Activated CD4-positive, CD25-positive, alpha-beta regulatory T cell treated with anti-CD3 and anti-CD28 coated beads, Interleukin-2, amount 50 U/mL, for 72 hours (primary cell): ENCODE measurements around the gene UGCG.
"Not testable (repeated sequence)": the region's sequence is repeated elsewhere in the genome, so short reads cannot be mapped to it uniquely, and the experiment has no call there.

Source experiments
- DNase-seq: peaks from one replicate; pipeline ENCODE4 v3.0.0; 2021

The UGCG gene

DNA sequence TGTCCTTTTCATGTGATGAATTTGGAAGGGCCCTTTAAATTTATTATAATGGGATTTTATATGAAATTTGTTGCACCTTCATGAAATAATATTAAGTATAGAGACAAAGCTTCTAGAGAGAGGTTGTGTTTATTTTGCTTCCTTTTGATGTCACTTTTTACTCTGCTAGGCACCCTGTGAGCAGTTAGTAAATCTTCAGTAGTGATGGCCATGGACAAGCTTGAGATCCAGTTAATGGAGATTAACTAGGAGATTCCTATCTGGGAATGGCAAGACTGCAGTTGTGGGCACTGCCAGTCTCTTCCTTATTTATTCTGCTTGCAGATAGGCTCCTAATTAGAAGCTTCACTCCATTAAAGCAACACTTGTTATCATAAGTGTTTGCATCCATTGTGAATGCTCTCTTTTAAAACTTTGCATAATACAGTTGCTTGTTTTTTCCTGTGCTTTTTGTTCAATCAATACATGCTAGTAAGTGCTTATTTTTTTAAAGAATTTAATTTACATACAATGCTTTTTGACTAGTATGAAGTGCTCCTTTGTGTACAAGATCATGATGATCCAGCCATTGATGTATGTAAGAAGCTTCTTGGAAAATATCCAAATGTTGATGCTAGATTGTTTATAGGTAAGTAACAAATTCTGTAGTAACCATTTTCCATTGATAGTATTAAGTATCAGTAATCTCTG is 25.9 kb downstream of the UGCG start:
- DNase-seq = no peak

DNA sequence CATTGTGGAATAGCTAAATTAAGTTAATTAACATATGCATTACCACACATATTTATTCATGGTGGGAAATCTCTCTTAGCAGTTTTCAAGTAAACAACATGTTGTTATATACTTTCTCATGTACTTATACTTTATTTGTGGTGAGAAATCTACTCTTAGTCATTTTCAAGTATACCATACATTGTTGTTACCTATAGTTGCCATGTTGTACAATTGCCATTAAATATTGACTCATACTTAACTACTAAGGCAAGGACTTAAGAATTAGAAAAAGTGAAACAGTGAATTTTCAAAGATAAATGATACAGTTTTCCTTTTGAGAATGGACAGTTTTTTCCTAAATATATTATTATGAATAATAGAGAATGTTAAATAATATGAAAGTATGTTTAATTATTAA is 27.7 kb downstream of the UGCG start:
- DNase-seq = no peak

DNA sequence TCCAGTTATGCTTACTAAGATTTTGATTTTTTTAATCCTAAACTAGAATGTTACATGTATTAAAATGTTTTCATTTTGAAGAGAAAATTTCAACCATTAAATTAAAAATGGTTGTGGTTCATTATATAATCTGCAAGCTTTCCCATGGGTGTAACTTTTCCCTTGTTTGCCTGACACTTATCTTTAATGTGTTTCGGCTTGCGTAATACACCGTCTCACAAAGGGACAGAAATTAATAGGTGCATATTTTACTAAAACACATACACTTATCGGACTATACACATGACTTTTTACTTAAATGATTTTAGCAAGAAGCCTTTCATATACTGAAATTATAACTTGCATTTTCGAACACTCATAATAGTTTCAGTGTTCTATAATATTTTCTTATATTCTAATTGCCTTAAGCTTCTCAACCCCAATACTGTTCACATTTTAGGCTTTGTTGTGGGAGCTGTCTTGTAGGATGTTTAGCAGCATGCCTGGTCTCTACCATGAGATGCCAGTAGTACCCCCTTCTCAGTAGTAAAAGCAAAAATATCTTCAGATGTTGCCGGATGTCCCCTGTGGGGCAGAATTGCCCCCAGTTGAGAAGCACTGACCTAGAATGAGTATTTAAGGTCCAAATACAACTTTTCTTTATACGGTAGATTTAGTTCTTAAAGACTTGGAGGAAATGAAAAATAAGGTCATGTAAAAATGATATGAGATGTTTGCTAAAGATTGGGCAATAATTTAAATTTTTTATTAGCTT is 28.6 kb downstream of the UGCG start:
- no peak for DNase-seq

DNA sequence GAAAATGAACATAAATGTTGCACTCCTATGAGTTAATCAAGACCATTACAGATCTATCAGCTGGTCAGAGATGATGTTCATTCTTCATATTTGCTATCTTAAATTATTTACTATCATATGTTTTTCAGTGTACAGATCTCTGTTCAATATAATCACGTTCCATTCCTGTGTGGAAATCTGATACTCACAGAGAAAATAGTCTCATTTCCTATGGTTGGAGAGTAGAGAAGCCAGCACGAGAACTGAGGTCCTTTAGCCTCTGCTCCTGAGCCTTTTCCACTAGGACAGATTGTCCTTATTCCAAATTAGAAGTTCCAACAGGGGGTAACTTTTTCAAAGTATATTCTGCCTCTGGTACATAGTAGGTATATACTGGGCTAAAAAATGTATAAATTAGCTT is 29.2 kb downstream of the UGCG start:
- no peak for DNase-seq

DNA sequence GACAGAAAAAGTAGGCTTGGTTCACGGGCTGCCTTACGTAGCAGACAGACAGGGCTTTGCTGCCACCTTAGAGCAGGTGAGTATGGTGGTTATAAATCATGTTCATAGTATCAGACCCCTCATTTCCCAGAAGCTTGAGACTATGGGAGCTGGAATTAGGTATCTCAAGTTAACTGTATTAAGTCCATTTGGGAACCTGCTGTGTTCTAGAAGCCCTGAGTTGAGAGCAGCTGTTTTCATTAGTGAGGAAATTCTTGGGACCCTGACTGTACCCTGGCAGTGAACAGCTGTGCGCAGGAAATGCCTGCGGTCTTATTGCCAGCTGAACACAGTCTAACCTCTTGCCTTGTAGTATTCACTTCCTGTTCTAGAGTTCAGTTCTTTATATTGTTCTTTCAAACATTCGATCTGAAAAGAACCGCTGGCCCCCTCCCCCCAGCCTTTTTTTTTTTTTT is 29.8 kb downstream of the UGCG start:
- no peak for DNase-seq

DNA sequence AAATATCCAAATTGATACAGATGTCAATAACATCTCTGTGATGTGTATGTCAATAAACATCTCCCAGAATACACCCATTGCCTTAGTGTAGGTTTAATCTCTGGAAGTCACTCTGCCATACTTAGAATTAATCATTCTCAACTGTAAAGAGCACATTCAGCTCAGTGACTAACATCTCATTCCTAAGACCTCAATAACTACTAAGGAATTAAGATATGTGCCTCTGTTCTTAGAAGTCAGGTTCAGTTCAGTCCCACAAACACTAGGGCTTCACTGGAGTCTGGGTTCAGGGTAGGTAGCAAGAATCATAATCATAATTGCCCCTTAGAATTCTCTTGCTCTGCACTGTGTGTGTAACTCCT is 31.7 kb downstream of the UGCG start:
- DNase-seq = no peak

DNA sequence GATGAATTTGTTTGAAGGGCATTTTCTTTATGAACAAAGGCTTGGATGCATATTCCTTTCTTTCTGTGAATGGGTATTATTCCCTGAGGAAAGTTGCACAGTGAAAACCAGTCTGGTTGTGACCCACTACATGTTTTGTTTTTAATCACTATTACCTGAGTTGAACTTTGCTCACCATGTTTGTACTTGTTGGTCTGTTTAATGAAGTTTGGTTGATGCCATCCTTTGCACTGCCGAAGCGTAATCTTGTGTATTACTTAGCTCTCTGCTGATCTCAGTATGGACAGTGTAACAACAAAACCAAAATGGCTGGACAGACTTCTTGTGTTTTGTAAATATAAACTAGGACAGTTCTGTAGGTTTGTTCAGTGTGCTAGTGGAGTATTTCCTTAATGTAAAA is 38.1 kb downstream of the UGCG start:
- DNase-seq = no peak

DNA sequence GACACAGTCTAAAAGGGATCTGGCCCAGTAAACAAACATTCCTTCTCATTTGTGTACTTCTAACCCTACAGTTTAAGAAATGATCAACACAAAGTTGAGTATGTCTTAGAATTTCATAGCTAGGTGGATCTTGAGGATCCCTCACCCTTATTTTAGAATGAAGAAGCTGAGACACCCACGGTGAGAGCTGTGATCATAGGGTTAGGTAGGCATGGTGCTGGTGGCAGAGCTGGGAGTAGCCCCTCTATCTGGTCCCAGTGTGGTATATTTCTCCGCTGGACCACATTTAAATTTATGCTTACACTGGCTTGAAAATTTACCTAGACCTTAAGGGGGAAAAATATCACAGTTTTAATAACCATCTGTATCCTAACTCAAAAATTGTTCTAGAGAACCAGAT is 39.8 kb downstream of the UGCG start:
- no peak for DNase-seq

DNA sequence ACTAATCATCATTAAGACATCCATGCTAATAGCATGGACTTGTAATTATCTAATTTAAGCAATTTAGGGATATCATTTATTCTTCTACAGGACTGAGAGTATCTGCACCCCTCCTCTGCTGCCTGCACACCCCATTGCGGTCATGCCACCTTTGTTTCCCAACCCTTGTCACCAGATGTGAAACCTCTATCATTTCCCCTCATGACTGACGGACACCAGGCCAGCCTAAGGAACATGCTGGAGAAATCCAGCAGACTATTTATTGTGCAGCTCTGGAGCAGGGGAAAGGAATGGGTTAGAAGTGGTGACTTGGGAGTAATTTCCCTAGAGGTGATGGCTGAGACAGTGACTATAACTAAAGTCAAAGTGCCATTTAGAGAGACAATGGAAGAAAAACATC is 40.7 kb downstream of the UGCG start:
- DNase-seq = no peak

DNA sequence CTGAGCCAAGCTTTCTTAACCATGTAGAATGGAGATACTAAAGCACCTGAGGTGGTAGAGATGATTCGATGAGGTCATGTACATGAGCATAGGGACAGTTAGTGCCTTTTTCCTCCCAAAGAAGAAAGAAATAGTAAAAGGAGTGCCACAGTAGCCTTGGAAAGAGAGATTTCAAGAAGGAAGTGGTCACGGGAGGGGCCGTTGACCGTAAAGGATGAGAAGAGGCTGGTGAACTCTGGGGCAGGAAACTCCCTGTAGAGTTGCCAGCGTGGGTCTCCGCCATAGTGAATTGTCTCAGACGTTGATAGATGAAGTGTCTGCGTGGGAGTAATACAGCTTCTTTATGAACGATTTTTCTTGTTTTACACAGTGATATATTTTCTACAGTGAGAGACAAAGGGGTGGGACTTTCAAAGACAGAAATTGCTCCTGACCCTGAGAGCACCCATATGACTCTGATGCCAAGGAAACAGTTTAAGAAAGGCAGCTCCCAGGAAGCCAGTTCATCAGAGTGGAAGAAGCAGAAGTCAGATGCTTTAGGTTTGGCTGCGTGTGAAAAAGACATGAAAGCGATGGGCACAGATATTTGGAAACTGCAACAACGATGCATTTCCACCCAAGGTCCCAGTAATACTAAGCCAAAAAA is 41.3 kb downstream of the UGCG start:
- peak; percentile 48 for DNase-seq

DNA sequence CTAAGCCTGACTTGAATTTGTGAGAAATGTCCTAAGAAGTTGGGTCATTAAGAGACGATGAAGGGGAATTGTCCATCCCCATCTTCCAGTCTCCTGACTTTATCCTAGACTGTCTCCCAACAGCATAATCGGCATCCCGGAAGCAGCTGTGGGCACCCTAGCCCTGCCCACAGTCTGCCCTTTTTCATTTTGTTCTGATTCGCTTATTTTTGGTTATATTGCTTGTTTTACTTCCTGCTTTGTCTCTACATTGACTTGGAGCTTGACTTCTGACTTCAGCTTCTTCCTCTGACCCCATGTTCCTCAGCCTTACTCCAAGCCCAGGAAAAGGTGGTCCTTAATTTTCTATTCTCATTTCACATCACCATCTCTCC is 41.8 kb downstream of the UGCG start:
- DNase-seq = no peak

DNA sequence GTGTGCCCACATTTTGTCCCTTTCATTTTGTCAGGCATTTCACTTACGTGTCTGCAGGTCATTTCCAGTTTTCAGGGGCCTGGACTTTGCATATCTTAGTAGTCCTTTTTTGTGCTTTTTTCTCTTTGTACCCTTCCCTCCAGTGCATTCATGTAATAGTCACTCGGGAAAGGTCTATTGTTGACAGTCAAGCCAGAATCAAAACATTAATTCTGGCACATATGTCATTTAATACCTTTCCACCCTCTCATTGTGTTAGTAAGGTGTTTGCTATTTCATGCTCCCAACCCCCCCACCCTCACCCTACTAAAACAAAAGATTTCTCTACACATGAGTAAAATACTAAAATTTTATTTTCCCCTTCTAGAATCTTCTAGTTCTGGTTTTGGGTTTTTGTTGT is 42.7 kb downstream of the UGCG start:
- DNase-seq = no peak

DNA sequence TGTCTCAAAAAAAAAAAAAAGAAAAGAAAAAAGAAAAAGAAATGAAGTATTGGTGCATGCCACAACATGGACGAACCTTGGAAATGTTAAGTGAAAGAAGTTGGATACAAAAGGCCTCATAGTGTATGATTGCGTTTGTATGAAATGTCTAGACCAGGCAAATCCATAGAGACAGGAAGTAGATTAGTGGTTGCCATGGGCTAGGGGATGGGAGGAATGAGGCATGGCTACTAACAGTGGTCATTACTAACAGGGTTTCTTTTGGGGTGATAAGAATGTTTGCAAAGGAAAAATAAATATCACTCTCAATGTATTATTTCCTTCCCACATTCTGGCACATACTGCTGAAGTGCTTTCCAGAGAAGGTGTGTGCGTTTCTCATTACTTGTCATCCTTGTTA is 44.1 kb downstream of the UGCG start:
- DNase-seq = no peak

DNA sequence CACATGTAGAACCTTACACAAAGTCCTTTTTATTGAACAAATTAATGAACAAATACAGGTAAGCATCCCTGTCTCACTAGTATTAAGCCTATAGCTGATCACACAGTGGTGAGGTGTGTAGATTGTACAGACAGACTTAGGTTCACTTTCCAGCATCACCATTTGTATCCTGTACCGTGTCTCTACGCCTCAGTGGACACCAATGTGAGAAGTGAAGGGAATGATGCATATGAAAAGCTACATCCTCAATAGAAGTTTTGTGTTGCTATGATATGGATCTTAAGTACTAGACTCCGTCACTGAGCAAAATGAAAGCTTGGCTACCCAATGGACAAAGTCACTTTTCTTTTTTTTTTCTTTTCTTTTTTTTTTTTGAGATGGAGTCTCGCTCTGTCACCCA is 46.6 kb downstream of the UGCG start:
- no peak for DNase-seq

DNA sequence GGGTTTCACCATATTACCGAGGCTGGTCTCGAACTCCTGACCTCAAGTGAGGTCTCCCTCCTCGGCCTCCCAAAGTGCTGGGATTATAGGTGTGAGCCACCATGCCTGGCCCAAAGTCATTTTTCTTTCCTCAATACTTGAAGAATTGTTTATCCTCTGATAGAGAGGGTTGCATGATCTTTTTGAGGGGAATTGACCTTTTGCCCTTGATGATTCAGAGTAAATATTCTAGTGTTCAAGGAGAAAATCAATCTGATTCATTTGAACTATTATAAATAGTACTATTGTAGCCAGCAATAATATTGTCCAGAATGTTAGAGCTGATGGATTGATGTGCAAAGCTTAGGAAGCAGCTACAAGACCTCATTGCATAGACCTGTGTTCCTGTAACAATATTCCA is 47.1 kb downstream of the UGCG start:
- no peak for DNase-seq

DNA sequence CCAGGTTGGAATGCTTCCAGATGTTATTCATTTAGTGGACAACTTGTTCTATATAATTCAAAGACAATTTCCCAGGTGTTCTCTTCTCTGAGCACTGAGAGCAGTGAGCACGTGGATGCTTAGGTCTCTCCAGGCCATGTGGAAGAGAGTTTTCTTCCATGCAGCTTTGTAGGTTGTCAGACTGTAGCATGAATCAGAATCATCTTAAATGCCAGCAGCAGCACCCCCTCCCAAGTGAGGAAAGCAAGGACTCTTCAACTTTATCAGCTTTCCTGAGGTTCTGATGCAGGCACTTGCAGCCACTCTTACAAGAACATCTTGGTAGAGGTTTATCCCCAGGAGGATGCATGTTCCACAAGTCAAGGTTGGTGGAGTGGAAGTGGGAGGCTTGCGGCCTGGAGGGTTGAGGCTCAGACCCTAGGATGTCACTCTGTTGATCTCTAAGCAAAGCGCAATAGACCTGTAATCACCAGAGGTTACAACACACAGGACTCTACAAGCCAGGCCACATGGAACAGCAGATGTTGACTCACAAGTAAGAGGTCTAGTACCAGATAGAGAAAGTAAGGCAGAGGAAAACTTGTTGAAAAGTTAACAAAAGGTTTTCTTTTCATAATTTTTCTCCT is 47.7 kb downstream of the UGCG start:
- no peak for DNase-seq

DNA sequence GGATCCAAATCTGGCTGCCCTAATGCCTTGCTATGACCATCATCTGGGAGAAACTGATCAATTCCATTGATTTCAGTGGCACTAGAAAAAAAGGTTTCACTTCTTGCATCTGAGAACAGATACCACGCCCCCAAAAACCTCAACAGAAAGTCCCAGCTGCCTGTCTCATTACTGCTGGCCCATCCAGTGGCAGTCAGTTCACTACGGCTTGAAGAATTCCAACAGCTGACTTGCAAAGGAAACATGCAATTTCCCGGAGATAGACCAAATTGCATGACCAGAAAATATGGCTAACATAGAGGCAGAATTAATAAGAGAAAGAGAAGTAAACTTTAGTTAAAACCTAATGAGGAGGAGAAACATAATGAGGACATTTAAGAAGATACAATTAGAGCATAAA is 48.6 kb downstream of the UGCG start:
- DNase-seq = no peak

DNA sequence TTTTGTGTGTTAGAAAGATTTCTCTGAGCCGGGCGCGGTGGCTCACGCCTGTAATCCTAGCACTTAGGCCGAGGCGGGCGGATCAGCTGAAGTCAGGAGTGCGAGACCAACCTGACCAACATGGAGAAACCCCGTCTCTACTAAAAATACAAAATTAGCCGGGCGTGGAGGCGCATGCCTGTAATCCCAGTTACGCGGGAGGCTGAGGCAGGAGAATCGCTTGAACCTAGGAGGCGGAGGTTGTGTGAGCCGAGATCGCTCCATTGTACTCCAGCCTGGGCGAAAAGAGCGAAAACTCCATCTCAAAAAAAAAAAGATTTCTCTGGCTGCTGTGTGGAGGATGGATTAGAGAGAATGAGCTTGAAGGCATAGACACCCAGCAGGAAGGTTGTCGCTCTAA is 51.5 kb downstream of the UGCG start:
- not testable (repeated sequence) for DNase-seq

DNA sequence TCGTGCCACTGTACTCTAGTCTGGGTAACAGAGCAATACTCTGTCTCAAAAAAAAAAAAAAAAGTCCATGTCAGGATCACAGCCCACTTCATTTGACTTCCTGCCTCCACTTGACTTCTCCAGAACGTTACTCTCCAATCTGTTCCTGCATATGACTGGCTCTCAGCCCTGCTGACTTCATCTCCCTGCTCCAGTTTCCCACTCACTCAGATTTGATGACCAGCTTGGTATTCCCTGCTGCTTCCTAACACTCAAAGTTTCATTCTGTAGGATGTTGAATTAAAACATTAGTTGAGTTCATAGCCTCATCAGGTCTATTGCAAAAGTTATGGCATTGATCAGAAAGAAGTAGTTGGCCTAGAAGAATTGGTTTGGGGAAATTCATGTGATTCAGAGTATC is 52.3 kb downstream of the UGCG start:
- DNase-seq = no peak

DNA sequence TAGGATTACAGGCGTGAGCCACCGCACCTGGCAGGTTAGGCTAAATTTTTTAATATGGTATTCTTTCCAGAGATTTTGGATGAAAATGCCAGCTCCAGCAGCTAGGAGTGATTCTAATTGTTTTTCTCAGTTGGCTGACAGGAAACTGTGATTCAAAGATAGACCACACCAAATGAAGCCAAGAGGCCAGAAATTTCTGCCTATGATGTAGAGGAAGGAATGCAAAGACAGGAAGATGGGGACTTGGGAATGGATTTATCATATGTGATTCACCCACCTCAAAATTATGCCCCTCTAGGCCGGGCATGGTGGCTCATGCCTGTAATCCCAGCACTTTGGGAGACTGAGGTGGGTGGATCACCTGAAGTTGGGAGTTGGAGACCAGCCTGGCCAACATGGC is 53.3 kb downstream of the UGCG start:
- DNase-seq = no peak

DNA sequence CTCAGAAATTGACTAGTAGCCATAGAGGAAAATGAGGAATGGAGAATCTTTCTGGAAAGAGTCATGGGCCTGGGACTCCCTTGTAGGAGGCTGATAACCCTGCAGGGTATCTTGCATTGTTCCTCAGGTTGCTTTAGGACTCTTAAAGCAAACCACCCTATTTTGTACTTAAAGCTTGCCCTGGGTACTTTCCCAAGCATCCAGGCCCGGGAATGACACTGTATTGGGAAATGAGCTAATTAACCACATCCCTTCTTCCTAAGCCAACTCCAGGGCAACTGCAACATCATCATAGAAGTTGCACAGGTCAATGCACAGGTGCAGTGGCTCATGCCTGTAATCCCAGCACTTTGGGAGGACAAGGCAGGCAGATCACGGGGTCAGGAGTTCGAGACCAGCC is 55.9 kb downstream of the UGCG start:
- no peak for DNase-seq

DNA sequence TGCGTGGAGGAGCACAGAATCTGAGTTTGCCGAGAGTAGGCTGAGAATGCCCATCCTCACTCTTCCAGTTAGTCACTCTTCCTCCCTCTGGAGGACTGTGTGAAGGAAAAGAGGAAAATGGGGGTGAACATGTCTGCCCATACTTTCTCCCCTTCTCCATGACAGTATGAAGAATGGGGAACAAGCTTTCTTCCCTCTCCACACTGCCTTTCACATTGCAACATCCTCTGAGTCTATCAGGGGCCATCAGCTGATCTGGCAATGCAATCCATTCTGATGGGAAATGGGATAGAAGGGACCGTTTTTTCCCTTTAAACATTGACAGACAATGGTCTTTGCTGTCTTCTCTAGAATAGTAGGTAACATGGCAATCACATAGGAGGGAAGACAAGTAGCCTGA is 56.8 kb downstream of the UGCG start:
- no peak for DNase-seq

DNA sequence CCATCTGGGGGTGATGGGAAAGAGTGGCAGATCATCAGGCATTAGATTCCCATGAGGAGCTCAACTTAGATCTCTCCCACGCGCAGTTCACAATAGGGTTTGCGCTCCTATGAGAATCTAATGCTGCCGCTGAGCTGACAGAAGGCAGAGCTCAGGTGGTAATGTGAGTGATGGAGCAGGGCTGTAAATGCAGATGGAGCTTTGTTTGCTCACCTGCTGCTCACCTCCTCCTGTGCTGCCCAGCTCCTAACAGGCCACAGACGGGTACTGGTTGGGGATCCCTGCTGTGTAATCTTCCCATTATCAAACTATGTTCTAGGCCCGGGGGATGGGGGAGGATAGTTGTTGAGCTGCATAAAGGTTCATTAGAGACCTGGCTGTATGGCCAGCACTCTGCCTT is 58.4 kb downstream of the UGCG start:
- no peak for DNase-seq
